Measurements from ENCODE around the gene DMRTC2. TPM values are rescaled to one million over a fixed set of nuclear protein-coding genes. Genes with fewer than 3 reads are reported as not detected.
A peak's percentile ranks its signal among the peaks of the same experiment; 100 is the strongest.

DMRTC2 gene
- total RNA-seq, 2 experiments from 2014 or later, result not detected

- Mint-ChIP-seq H3K27me3 (no peaks in the 10 kb centered on the region), H3K36me3 (peaks cover 33% of the 10 kb centered on the region), H3K4me1 (ENCODE audit: low read depth) (peaks cover 59% of the 10 kb centered on the region), H3K27ac (peak overlapping the region; percentile 97), H3K9me3 (no peaks in the 10 kb centered on the region), H3K4me3 (peak overlapping the region; percentile 95)
- peak; percentile 95 for DNase-seq
- POLR2A ChIA-PET, result interaction anchor here (1.0 to 8.2 kb wide), 5 partner anchors 9 to 28 kb away, joined by 3 to 84 read pairs (median 10); partner anchors contain the start of gene RPS19
- intact Hi-C loops (cut with micrococcal nuclease), result loop anchor here (1.0 kb wide), 1 partner anchor 61 kb away; no protein-coding TSS in a partner anchor
- CTCF ChIA-PET, result interaction anchor here (1.0 to 7.5 kb wide), 8 partner anchors 10 to 74 kb away, joined by 3 to 119 read pairs (median 3); partner anchors contain the start of gene CD79A
These were observed 39.2 kb downstream of the DMRTC2 start for GRCh38 chr19:41883821-41884733.

GRCh38 chr19:41886761-41887710 is 42.2 kb downstream of the DMRTC2 start:
- peak; percentile 80 for DNase-seq
- Mint-ChIP-seq H3K27ac (peak overlapping the region; percentile 93), H3K4me1 (ENCODE audit: low read depth) (peaks cover 66% of the 10 kb centered on the region), H3K27me3 (no peaks in the 10 kb centered on the region), H3K9me3 (no peaks in the 10 kb centered on the region), H3K36me3 (peaks cover 48% of the 10 kb centered on the region), H3K4me3 (peak overlapping the region; percentile 95)
- intact Hi-C loops (cut with micrococcal nuclease), result loop anchor here (1.0 to 5.0 kb wide), 5 partner anchors 12 to 380 kb away; partner anchors contain the start of gene CIC
- ChIA-PET POLR2A (interaction anchor here (0.5 to 8.2 kb wide), 9 partner anchors 9 to 58 kb away, joined by 3 to 84 read pairs (median 4); partner anchors contain the start of genes ERFL and RPS19), CTCF (interaction anchor here (0.7 to 7.5 kb wide), 11 partner anchors 9 to 71 kb away, joined by 3 to 119 read pairs (median 5); partner anchors contain the start of genes CD79A, ERFL, RABAC1 and RPS19)

GRCh38 chr19:41887711-41888382 is 43.0 kb downstream of the DMRTC2 start:
- peaks cover 62% of the 10 kb centered on the region for H3K4me1 Mint-ChIP-seq (ENCODE audit: low read depth)
- H3K9me3 Mint-ChIP-seq, result no peaks in the 10 kb centered on the region
- peaks cover 46% of the 10 kb centered on the region for H3K36me3 Mint-ChIP-seq
- CTCF ChIA-PET, result interaction anchor here (0.6 to 7.5 kb wide), 4 partner anchors 14 to 147 kb away, joined by 3 to 119 read pairs (median 16); partner anchors contain the start of gene CD79A
- H3K4me3 Mint-ChIP-seq, result peak overlapping the region; percentile 95
- H3K27ac Mint-ChIP-seq, result peak overlapping the region; percentile 93
- intact Hi-C loops (cut with micrococcal nuclease), result loop anchor here (1.0 to 5.0 kb wide), 5 partner anchors 13 to 379 kb away; partner anchors contain the start of gene CIC
- POLR2A ChIA-PET, result interaction anchor here (0.6 to 8.2 kb wide), 8 partner anchors 11 to 57 kb away, joined by 3 to 84 read pairs (median 11); partner anchors contain the start of gene RPS19
- peak; percentile 94 for DNase-seq
- H3K27me3 Mint-ChIP-seq, result no peaks in the 10 kb centered on the region

- intact Hi-C loops (cut with micrococcal nuclease), result loop anchor here (5.0 kb wide), 1 partner anchor 378 kb away; the partner anchor contains the start of gene CIC
- Mint-ChIP-seq H3K4me1 (ENCODE audit: low read depth) (peaks cover 66% of the 10 kb centered on the region), H3K27me3 (no peaks in the 10 kb centered on the region), H3K36me3 (peaks cover 45% of the 10 kb centered on the region), H3K4me3 (no peak overlapping the region), H3K9me3 (no peaks in the 10 kb centered on the region), H3K27ac (peak overlapping the region; percentile 93)
- ChIA-PET CTCF (no interaction called here), POLR2A (interaction anchor here (1.0 kb wide), 1 partner anchor 28 kb away, joined by 5 read pairs; the partner anchor contains the start of gene RPS19)
- DNase-seq, result no peak
These were observed 44.1 kb downstream of the DMRTC2 start for GRCh38 chr19:41888926-41889325.

- ChIA-PET POLR2A (interaction anchor here (0.7 to 1.1 kb wide), 2 partner anchors 22 to 57 kb away, joined by 3 read pairs; no protein-coding TSS in a partner anchor), CTCF (interaction anchor here (1.0 kb wide), 1 partner anchor 61 kb away, joined by 3 read pairs; no protein-coding TSS in a partner anchor)
- Mint-ChIP-seq H3K4me1 (ENCODE audit: low read depth) (peaks cover 71% of the 10 kb centered on the region), H3K9me3 (no peaks in the 10 kb centered on the region), H3K4me3 (no peak overlapping the region), H3K27ac (peak overlapping the region; percentile 28), H3K36me3 (peaks cover 42% of the 10 kb centered on the region), H3K27me3 (no peaks in the 10 kb centered on the region)
- intact Hi-C loops (cut with micrococcal nuclease), result loop anchor here (5.0 kb wide), 1 partner anchor 377 kb away; the partner anchor contains the start of gene CIC
- DNase-seq, result no peak
These were observed 45.1 kb downstream of the DMRTC2 start for GRCh38 chr19:41889896-41890295.

DNA sequence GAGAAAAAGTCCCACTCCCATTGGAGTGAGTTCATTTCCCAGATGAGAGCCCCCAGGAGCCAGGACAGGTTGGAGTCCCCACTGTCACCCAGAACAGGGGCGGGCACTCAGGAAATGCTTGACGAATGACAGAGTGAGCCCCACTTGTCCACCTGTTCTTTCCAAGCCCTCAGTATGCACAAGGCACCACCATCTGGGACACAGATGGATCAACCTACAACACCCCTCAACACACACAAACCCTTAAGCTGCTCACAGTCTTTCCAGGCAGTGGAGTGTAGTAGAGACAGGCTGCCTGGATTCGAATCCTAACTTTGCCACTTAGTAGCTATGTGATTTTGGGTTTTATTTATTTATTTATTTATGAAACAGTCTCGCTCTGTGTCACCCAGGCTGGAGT is 46.1 kb downstream of the DMRTC2 start:
- CTCF ChIA-PET, result interaction anchor here (0.9 to 1.0 kb wide), 2 partner anchors 31 to 43 kb away, joined by 3 to 6 read pairs; partner anchors contain the start of gene RPS19
- DNase-seq, result no peak
- no peak overlapping the region for H3K27ac Mint-ChIP-seq
- H3K9me3 Mint-ChIP-seq, result no peaks in the 10 kb centered on the region
- peaks cover 47% of the 10 kb centered on the region for H3K36me3 Mint-ChIP-seq
- H3K4me1 Mint-ChIP-seq (ENCODE audit: low read depth), result peaks cover 69% of the 10 kb centered on the region
- POLR2A ChIA-PET, result interaction anchor here (1.1 kb wide), 2 partner anchors 19 to 56 kb away, joined by 3 read pairs; no protein-coding TSS in a partner anchor
- no peaks in the 10 kb centered on the region for H3K27me3 Mint-ChIP-seq
- H3K4me3 Mint-ChIP-seq, result no peak overlapping the region
- intact Hi-C loops (cut with micrococcal nuclease), result no loop called here

DNA sequence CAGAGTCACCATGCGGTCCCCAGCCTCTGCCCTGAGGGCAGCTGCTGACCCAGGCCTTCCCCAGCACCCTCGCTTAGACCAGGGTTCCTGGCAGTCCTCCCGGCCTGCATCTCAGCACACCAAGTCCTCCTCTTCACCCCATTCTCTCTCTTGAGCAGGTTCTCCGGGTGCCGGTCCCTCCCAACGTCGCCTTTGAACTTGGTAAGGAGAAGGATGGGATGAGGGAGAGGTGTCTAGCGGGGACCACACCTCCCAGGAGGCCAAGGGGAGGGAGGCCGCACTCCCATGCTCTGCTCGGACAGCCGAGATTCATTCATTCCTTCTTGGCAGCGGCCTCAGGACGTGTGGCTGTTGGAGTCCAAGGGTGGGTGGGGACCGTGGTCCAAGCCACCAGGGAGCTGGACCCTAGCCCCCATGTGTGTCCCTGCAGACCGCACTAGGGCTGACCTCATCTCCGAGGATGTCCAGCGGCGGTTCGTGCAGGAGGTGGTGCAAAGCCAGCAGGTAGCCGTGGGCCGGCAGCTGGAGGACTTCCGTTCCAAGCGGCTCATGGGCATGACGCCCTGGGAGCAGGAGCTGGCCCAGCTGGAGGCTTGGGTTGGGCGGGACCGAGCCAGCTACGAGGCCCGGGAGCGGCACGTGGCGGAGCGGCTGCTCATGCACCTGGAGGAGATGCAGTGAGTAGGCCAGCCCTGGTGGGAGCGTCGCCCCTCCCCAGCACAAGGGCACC is 47.5 kb downstream of the DMRTC2 start:
- CTCF ChIA-PET, result interaction anchor here (2.0 kb wide), 1 partner anchor 19 kb away, joined by 5 read pairs; no protein-coding TSS in a partner anchor
- H3K27me3 Mint-ChIP-seq, result no peaks in the 10 kb centered on the region
- POLR2A ChIA-PET, result no interaction called here
- peaks cover 60% of the 10 kb centered on the region for H3K4me1 Mint-ChIP-seq (ENCODE audit: low read depth)
- intact Hi-C loops (cut with micrococcal nuclease), result no loop called here
- H3K27ac Mint-ChIP-seq, result no peak overlapping the region
- no peak overlapping the region for H3K4me3 Mint-ChIP-seq
- no peaks in the 10 kb centered on the region for H3K9me3 Mint-ChIP-seq
- no peak for DNase-seq
- peaks cover 50% of the 10 kb centered on the region for H3K36me3 Mint-ChIP-seq

GRCh38 chr19:41893899-41894298 is 49.1 kb downstream of the DMRTC2 start:
- H3K27me3 Mint-ChIP-seq, result no peaks in the 10 kb centered on the region
- intact Hi-C loops (cut with micrococcal nuclease), result no loop called here
- DNase-seq, result peak; percentile 44
- peak overlapping the region; percentile 54 for H3K27ac Mint-ChIP-seq
- peaks cover 53% of the 10 kb centered on the region for H3K36me3 Mint-ChIP-seq
- no peaks in the 10 kb centered on the region for H3K9me3 Mint-ChIP-seq
- ChIA-PET POLR2A (no interaction called here), CTCF (no interaction called here)
- H3K4me3 Mint-ChIP-seq, result no peak overlapping the region
- peaks cover 48% of the 10 kb centered on the region for H3K4me1 Mint-ChIP-seq (ENCODE audit: low read depth)

DNA sequence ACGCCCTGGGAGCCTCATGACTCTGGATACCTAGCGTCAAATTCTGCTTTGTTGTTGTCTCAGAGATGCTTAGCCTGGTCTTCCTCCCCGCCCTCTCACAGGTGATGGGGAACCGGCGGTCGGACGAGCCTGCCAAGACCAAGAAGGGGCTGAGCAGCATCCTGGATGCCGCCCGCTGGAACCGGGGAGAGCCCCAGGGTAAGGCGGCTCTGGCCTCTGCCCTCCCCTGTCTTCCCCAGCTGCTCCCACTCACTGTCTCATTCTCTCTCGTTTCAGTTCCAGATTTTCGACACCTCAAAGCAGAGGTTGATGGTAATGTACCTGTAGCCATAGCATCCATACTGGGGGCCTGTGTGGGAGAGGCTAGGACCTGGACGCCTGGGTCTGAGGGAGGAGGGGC is 49.5 kb downstream of the DMRTC2 start:
- H3K27ac Mint-ChIP-seq, result peak overlapping the region; percentile 54
- ChIA-PET POLR2A (no interaction called here), CTCF (no interaction called here)
- intact Hi-C loops (cut with micrococcal nuclease), result no loop called here
- peaks cover 53% of the 10 kb centered on the region for H3K36me3 Mint-ChIP-seq
- H3K27me3 Mint-ChIP-seq, result no peaks in the 10 kb centered on the region
- H3K4me3 Mint-ChIP-seq, result no peak overlapping the region
- H3K9me3 Mint-ChIP-seq, result no peaks in the 10 kb centered on the region
- H3K4me1 Mint-ChIP-seq (ENCODE audit: low read depth), result peaks cover 46% of the 10 kb centered on the region
- DNase-seq, result no peak
